GM19328 (cell line): ENCODE results near the gene PPP2R2B.

Experiments used
- ATAC-seq: cut with Tn5 transposase; IDR thresholded peaks from one replicate; pipeline ENCODE4 v1.9.1; 2021; ENCODE audit warnings: mild to moderate bottlenecking, moderate library complexity; ENCODE audit not compliant: unreplicated experiment

PPP2R2B gene

GRCh38 chr5:146828385-146828784, 50.2 kb downstream of the PPP2R2B start:
- no peak for ATAC-seq

GRCh38 chr5:146827901-146828300, 50.7 kb downstream of the PPP2R2B start:
- ATAC-seq, result no peak

GRCh38 chr5:146825033-146825432, 53.5 kb downstream of the PPP2R2B start:
- no peak for ATAC-seq

- ATAC-seq, result no peak
Measured at GRCh38 chr5:146821732-146822131, 56.8 kb downstream of the PPP2R2B start.

- no peak for ATAC-seq
Measured at GRCh38 chr5:146820987-146821386, 57.6 kb downstream of the PPP2R2B start.

- no peak for ATAC-seq
Measured at GRCh38 chr5:146818822-146819221, 59.7 kb downstream of the PPP2R2B start.

GRCh38 chr5:146817973-146818372, 60.6 kb downstream of the PPP2R2B start:
- no peak for ATAC-seq

GRCh38 chr5:146816775-146817387, 61.7 kb downstream of the PPP2R2B start:
- no peak for ATAC-seq

- no peak for ATAC-seq
Measured at GRCh38 chr5:146815411-146815810, 63.1 kb downstream of the PPP2R2B start.

GRCh38 chr5:146813346-146814157, 65.0 kb downstream of the PPP2R2B start:
- ATAC-seq, result no peak

- ATAC-seq, result no peak
Measured at GRCh38 chr5:146805081-146805480, 73.5 kb downstream of the PPP2R2B start.

- no peak for ATAC-seq
Measured at GRCh38 chr5:146802945-146803522, 75.5 kb downstream of the PPP2R2B start.

GRCh38 chr5:146799671-146800070, 78.9 kb downstream of the PPP2R2B start:
- no peak for ATAC-seq

GRCh38 chr5:146799231-146799630, 79.3 kb downstream of the PPP2R2B start:
- no peak for ATAC-seq

- no peak for ATAC-seq
Measured at GRCh38 chr5:146797658-146798057, 80.9 kb downstream of the PPP2R2B start.

- ATAC-seq, result no peak
Measured at GRCh38 chr5:146796911-146797310, 81.6 kb downstream of the PPP2R2B start.

GRCh38 chr5:146796144-146796543, 82.4 kb downstream of the PPP2R2B start:
- no peak for ATAC-seq

- ATAC-seq, result no peak
Measured at GRCh38 chr5:146794326-146795029, 84.1 kb downstream of the PPP2R2B start.

GRCh38 chr5:146793709-146794108, 84.8 kb downstream of the PPP2R2B start:
- no peak for ATAC-seq

- ATAC-seq, result no peak
Measured at GRCh38 chr5:146791471-146791870, 87.1 kb downstream of the PPP2R2B start.
